ENCODE measurements around the gene MINDY4.

GRCh38 chr7:30890226-30890625 lies 119.0 kb downstream of the MINDY4 start:
- TF ChIP-seq CTCF (conservative IDR thresholded peaks at IDR 0.05 in 1 of 2, IDR thresholded peaks at IDR 0.05 in 1 of 2; ENCODE audit: extremely low read depth in 1 of 2, insufficient read depth in 1 of 2, low read depth in 1 of 2, low read length in 2 of 2) (no peak), EZH2 (IDR thresholded peaks at IDR 0.05; ENCODE audit: borderline replicate concordance, low read length) (no peak)
